Measurements from ENCODE around the gene G3BP1.
A peak's percentile ranks its signal among the peaks of the same experiment; 100 is the strongest.
"Not testable (repeated sequence)": the region's sequence is repeated elsewhere in the genome, so short reads cannot be mapped to it uniquely, and the experiment has no call there.

G3BP1 gene

DNA sequence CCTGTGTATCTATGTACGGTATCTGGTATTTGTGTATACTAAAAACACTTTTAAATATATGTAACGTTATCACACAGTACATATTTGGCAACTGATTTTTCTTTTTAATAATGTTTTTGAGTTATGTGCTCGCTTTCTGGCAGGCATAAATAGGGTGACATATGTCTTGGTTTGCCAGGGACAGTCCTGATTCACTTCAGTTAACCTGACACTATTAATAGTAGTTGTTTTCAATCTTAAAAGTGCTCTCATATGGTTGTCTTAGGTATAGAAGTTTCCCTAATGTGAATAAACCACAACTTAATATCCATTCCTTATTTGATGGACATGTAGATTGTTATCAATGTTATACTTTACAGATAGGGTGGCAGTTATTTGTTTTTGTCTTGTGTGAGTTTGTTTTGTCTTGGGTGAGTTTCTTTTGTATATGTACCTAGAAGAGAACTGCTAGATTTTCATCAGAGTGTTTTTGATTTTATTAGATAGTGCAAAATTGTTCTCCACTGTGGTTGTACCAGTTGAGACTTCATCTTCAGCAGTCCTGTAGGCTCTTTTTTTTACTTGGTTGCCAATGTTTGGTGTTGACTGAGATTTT, 7.9 kb downstream of the G3BP1 start:
- Histone ChIP-seq H2BK120ac (ENCODE audit: insufficient read depth, low read length, poor library complexity) (no peak overlapping the region), H3K27me3 (ENCODE audit: insufficient read depth, low read length) (no peaks in the 10 kb centered on the region), H3K79me2 (ENCODE audit: control insufficient read depth, insufficient read depth, low read length, poor library complexity) (peaks cover 20% of the 10 kb centered on the region), H3K9me3 (ENCODE audit: insufficient read depth, low read depth, low read length) (no peaks in the 10 kb centered on the region), H3K23ac (ENCODE audit: low read length) (no peak overlapping the region), H3K4me3 (ENCODE audit: low read depth, low read length) (no peak overlapping the region), H3K36me3 (ENCODE audit: control insufficient read depth in 1 of 2, insufficient read depth in 2 of 2, low read length in 2 of 2) (peaks cover 4 to 8% of the 10 kb centered on the region in 2 experiments), H3K4ac (ENCODE audit: low read depth, low read length) (peak overlapping the region; percentile 86), H4K91ac (ENCODE audit: low read depth, low read length) (no peak overlapping the region), H3K18ac (ENCODE audit: low read length) (no peak overlapping the region), H3K4me2 (ENCODE audit: low read length) (no peak overlapping the region), H3K79me1 (ENCODE audit: low read length) (no peaks in the 10 kb centered on the region), H4K12ac (ENCODE audit: low read depth, low read length) (no peak overlapping the region), H4K8ac (ENCODE audit: low read depth, low read length) (no peak overlapping the region), H3K9ac (ENCODE audit: low read length) (no peak overlapping the region), H2AK5ac (ENCODE audit: low read length) (no peak overlapping the region), H2AFZ (ENCODE audit: insufficient read depth, low read length, poor library complexity) (no peak overlapping the region), H2BK5ac (ENCODE audit: low read depth, low read length, poor library complexity) (no peak overlapping the region), H3K14ac (ENCODE audit: low read length) (no peak overlapping the region), H2BK12ac (ENCODE audit: low read length) (no peak overlapping the region), H3K4me1 (ENCODE audit: control insufficient read depth in 1 of 2, insufficient read depth in 2 of 2, low read length in 2 of 2) (no peaks in the 10 kb centered on the region), H3K27ac (ENCODE audit: low read depth, low read length) (no peak overlapping the region)
- no CpG with 5 or more reads among the region's 3 CpGs for WGBS (ENCODE audit: extremely low coverage, insufficient coverage, insufficient read length)
- no peak for DNase-seq

GRCh38 chr5:151780348-151780747, 8.6 kb downstream of the G3BP1 start:
- no peak overlapping the region for H2BK12ac ChIP-seq (ENCODE audit: low read length)
- no peaks in the 10 kb centered on the region for H3K4me1 ChIP-seq (ENCODE audit: control insufficient read depth in 1 of 2, insufficient read depth in 2 of 2, low read length in 2 of 2)
- no peak overlapping the region for H3K4me2 ChIP-seq (ENCODE audit: low read length)
- H2AK5ac ChIP-seq (ENCODE audit: low read length): no peak overlapping the region
- H3K9ac ChIP-seq (ENCODE audit: low read length): no peak overlapping the region
- peaks cover 4 to 8% of the 10 kb centered on the region in 2 experiments for H3K36me3 ChIP-seq (ENCODE audit: control insufficient read depth in 1 of 2, insufficient read depth in 2 of 2, low read length in 2 of 2)
- H3K79me1 ChIP-seq (ENCODE audit: low read length): no peaks in the 10 kb centered on the region
- H4K8ac ChIP-seq (ENCODE audit: low read depth, low read length): no peak overlapping the region
- no peak overlapping the region for H4K12ac ChIP-seq (ENCODE audit: low read depth, low read length)
- no CpG with 5 or more reads among the region's 11 CpGs for WGBS (ENCODE audit: extremely low coverage, insufficient coverage, insufficient read length)
- no peak overlapping the region for H3K4me3 ChIP-seq (ENCODE audit: low read depth, low read length)
- no peak overlapping the region for H2AFZ ChIP-seq (ENCODE audit: insufficient read depth, low read length, poor library complexity)
- no peak overlapping the region for H4K91ac ChIP-seq (ENCODE audit: low read depth, low read length)
- DNase-seq: no peak
- peaks cover 20% of the 10 kb centered on the region for H3K79me2 ChIP-seq (ENCODE audit: control insufficient read depth, insufficient read depth, low read length, poor library complexity)
- no peak overlapping the region for H2BK120ac ChIP-seq (ENCODE audit: insufficient read depth, low read length, poor library complexity)
- H3K27ac ChIP-seq (ENCODE audit: low read depth, low read length): no peak overlapping the region
- no peak overlapping the region for H3K18ac ChIP-seq (ENCODE audit: low read length)
- H3K27me3 ChIP-seq (ENCODE audit: insufficient read depth, low read length): no peaks in the 10 kb centered on the region
- no peak overlapping the region for H2BK5ac ChIP-seq (ENCODE audit: low read depth, low read length, poor library complexity)
- no peak overlapping the region for H3K14ac ChIP-seq (ENCODE audit: low read length)
- no peak overlapping the region for H3K23ac ChIP-seq (ENCODE audit: low read length)
- H3K9me3 ChIP-seq (ENCODE audit: insufficient read depth, low read depth, low read length): no peaks in the 10 kb centered on the region
- H3K4ac ChIP-seq (ENCODE audit: low read depth, low read length): peak overlapping the region; percentile 61

- Histone ChIP-seq H4K91ac (ENCODE audit: low read depth, low read length) (no peak overlapping the region), H3K9ac (ENCODE audit: low read length) (no peak overlapping the region), H2AFZ (ENCODE audit: insufficient read depth, low read length, poor library complexity) (no peak overlapping the region), H3K27ac (ENCODE audit: low read depth, low read length) (no peak overlapping the region), H3K79me1 (ENCODE audit: low read length) (no peaks in the 10 kb centered on the region), H3K23ac (ENCODE audit: low read length) (no peak overlapping the region), H3K4me3 (ENCODE audit: low read depth, low read length) (no peak overlapping the region), H4K8ac (ENCODE audit: low read depth, low read length) (no peak overlapping the region), H3K4me1 (ENCODE audit: control insufficient read depth in 1 of 2, insufficient read depth in 2 of 2, low read length in 2 of 2) (no peaks in the 10 kb centered on the region), H3K9me3 (ENCODE audit: insufficient read depth, low read depth, low read length) (no peaks in the 10 kb centered on the region), H2BK120ac (ENCODE audit: insufficient read depth, low read length, poor library complexity) (no peak overlapping the region), H2BK5ac (ENCODE audit: low read depth, low read length, poor library complexity) (no peak overlapping the region), H3K27me3 (ENCODE audit: insufficient read depth, low read length) (no peaks in the 10 kb centered on the region), H3K4ac (ENCODE audit: low read depth, low read length) (no peak overlapping the region), H4K12ac (ENCODE audit: low read depth, low read length) (no peak overlapping the region), H2AK5ac (ENCODE audit: low read length) (no peak overlapping the region), H3K79me2 (ENCODE audit: control insufficient read depth, insufficient read depth, low read length, poor library complexity) (peaks cover 18% of the 10 kb centered on the region), H3K4me2 (ENCODE audit: low read length) (no peak overlapping the region), H3K36me3 (ENCODE audit: control insufficient read depth in 1 of 2, insufficient read depth in 2 of 2, low read length in 2 of 2) (peaks cover 4 to 8% of the 10 kb centered on the region in 2 experiments), H3K18ac (ENCODE audit: low read length) (no peak overlapping the region), H2BK12ac (ENCODE audit: low read length) (no peak overlapping the region), H3K14ac (ENCODE audit: low read length) (no peak overlapping the region)
- no CpG with 5 or more reads among the region's 1 CpG for WGBS (ENCODE audit: extremely low coverage, insufficient coverage, insufficient read length)
- no peak for DNase-seq
Observed at GRCh38 chr5:151781201-151781600, 9.4 kb downstream of the G3BP1 start.

GRCh38 chr5:151783664-151784063, 11.9 kb downstream of the G3BP1 start:
- not testable (repeated sequence) for H3K27me3 ChIP-seq (ENCODE audit: insufficient read depth, low read length); H3K27ac ChIP-seq (ENCODE audit: low read depth, low read length); H3K18ac ChIP-seq (ENCODE audit: low read length); H2BK12ac ChIP-seq (ENCODE audit: low read length); H3K4ac ChIP-seq (ENCODE audit: low read depth, low read length); H3K14ac ChIP-seq (ENCODE audit: low read length); DNase-seq; H2BK120ac ChIP-seq (ENCODE audit: insufficient read depth, low read length, poor library complexity); H3K4me3 ChIP-seq (ENCODE audit: low read depth, low read length); H3K9me3 ChIP-seq (ENCODE audit: insufficient read depth, low read depth, low read length); H2AFZ ChIP-seq (ENCODE audit: insufficient read depth, low read length, poor library complexity); H2BK5ac ChIP-seq (ENCODE audit: low read depth, low read length, poor library complexity); H3K23ac ChIP-seq (ENCODE audit: low read length); H3K79me1 ChIP-seq (ENCODE audit: low read length); H4K91ac ChIP-seq (ENCODE audit: low read depth, low read length); H3K4me2 ChIP-seq (ENCODE audit: low read length); H4K12ac ChIP-seq (ENCODE audit: low read depth, low read length); H2AK5ac ChIP-seq (ENCODE audit: low read length); H3K9ac ChIP-seq (ENCODE audit: low read length); H3K4me1 ChIP-seq (ENCODE audit: control insufficient read depth in 1 of 2, insufficient read depth in 2 of 2, low read length in 2 of 2); H4K8ac ChIP-seq (ENCODE audit: low read depth, low read length)
- WGBS (ENCODE audit: extremely low coverage, insufficient coverage, insufficient read length): no CpG with 5 or more reads among the region's 16 CpGs
- H3K36me3 ChIP-seq (ENCODE audit: control insufficient read depth in 1 of 2, insufficient read depth in 2 of 2, low read length in 2 of 2): peaks cover 6 to 12% of the 10 kb centered on the region in 2 experiments
- H3K79me2 ChIP-seq (ENCODE audit: control insufficient read depth, insufficient read depth, low read length, poor library complexity): peaks cover 12% of the 10 kb centered on the region

Data from trophoblast cell (in vitro differentiated cells and primary cell).